Aorta (tissue), 5 donors: ENCODE data around the gene BMP7. TPM values are rescaled to one million over a fixed set of nuclear protein-coding genes. Genes with fewer than 3 reads are reported as not detected.

Experiments
- ATAC-seq: fragments of 200-7000 bp; cut with Tn5 transposase; one replicate; pipeline ENCODE4 v1.9.1; 2022; ENCODE audit warnings: moderate library complexity; ENCODE audit not compliant: low FRiP score
- DNase-seq, 2 donors: peaks; one replicate each; pipeline ENCODE4 v3.0.0-alpha.2; 2020
- H3K27ac ChIP-seq, 2 donors: one replicate each; pipeline ENCODE4 v1.5.1; 2013; ENCODE audit warnings: low read length in 2 of 2, mild to moderate bottlenecking in 2 of 2, moderate library complexity in 2 of 2, control low read depth in 1 of 2, inconsistent platforms in 1 of 2, low read depth in 1 of 2
- H3K27me3 ChIP-seq, 2 donors: one replicate each; pipeline ENCODE4 v1.6.1; 2013; ENCODE audit warnings: control low read depth in 1 of 2, low read length in 1 of 2, mild to moderate bottlenecking in 1 of 2, moderate library complexity in 1 of 2; ENCODE audit not compliant: insufficient read depth in 2 of 2, control insufficient read depth in 1 of 2
- H3K36me3 ChIP-seq, 2 donors: one replicate each; pipeline ENCODE4 v1.6.1; 2013; ENCODE audit warnings: control low read depth in 1 of 2, low read length in 1 of 2, mild to moderate bottlenecking in 1 of 2; ENCODE audit not compliant: insufficient read depth in 2 of 2, control insufficient read depth in 1 of 2
- H3K4me1 ChIP-seq, 2 donors: one replicate each; pipeline ENCODE4 v1.6.1; 2013; ENCODE audit warnings: low read length in 2 of 2, control low read depth in 1 of 2, mild to moderate bottlenecking in 1 of 2, moderate library complexity in 1 of 2; ENCODE audit not compliant: insufficient read depth in 2 of 2, control insufficient read depth in 1 of 2
- H3K4me3 ChIP-seq, 2 donors: one replicate each; pipeline ENCODE4 v1.5.1; 2013; ENCODE audit warnings: low read length in 2 of 2, control low read depth in 1 of 2, mild to moderate bottlenecking in 1 of 2
- H3K9me3 ChIP-seq: one replicate; pipeline ENCODE4 v1.6.1; 2013; ENCODE audit warnings: mild to moderate bottlenecking, low read length; ENCODE audit not compliant: control insufficient read depth
- WGBS, 2 donors: extraction: QIAGEN DNeasy Blood & Tissue Kit; methylation state at CpG; one replicate each; pipeline ENCODE4 v1.1.7; 2013; 5-methylcytosine and 5-hydroxymethylcytosine counted together
- intact Hi-C, 2 donors: fragments of 100-400 bp; cut with DNase I; formaldehyde crosslinking; loops; one replicate each; pipeline versions ENCODE4 v1.14.2 to v1.15.0; 2022
- polyA plus RNA-seq, 2 donors: library from polyadenylated mRNA; stranded (reverse); fragments of 200-250 nt; gene quantifications; one replicate each; pipeline ENCODE4 v1.2.3, GENCODE V29; 2013
- total RNA-seq, 2 donors: library from RNA; stranded (reverse); fragmentation: NEBNext Ultra II Directional; extraction: Animal tissue kit (Norgen Biotek cat#: 25700); gene quantifications; one replicate each; pipeline ENCODE4 v1.2.1, GENCODE V29; 2021
- donor health status: healthy with polysubstance abuse.
- donor health status: Bipolar disorder and iron deficiency.
- donor health status: DM: no; HTN: no; CAD: no.
- donor health status: DM: no; HTN: no; CAD: no.
- donor health status: DM: yes; HTN: yes; CAD: no.

Gene BMP7
- total and polyA plus RNA-seq, 4 donors = 0.52 to 1.0 TPM; not detected in 2

- Histone ChIP-seq H3K27me3 (no peaks in the 10 kb centered on the region), H3K27ac (no peak overlapping the region), H3K4me1 (no peaks in the 10 kb centered on the region), H3K9me3 (no peaks in the 10 kb centered on the region), H3K36me3 (no peaks in the 10 kb centered on the region), H3K4me3 (no peak overlapping the region)
- intact Hi-C loops = no loop called here
- ATAC-seq = no peak
- 82 to 83% methylated on average over 10 of the region's 10 CpGs for WGBS, 2 donors
- peak in 1 of 2 donors; percentile 23 for DNase-seq
These were observed 135.4 kb downstream of the BMP7 start for GRCh38 chr20:57131077-57131476.

- no peaks in the 10 kb centered on the region for H3K36me3 ChIP-seq
- H3K9me3 ChIP-seq = no peaks in the 10 kb centered on the region
- intact Hi-C loops = no loop called here
- no peak overlapping the region for H3K4me3 ChIP-seq
- H3K27ac ChIP-seq = no peak overlapping the region
- DNase-seq (peak in 1 of 2 donors; percentile 41), ATAC-seq (no peak)
- H3K4me1 ChIP-seq = no peaks in the 10 kb centered on the region
- 78% methylated on average over 13 of the region's 13 CpGs for WGBS, 2 donors
- no peaks in the 10 kb centered on the region for H3K27me3 ChIP-seq
These were observed 136.2 kb downstream of the BMP7 start for GRCh38 chr20:57130160-57130772.

DNA sequence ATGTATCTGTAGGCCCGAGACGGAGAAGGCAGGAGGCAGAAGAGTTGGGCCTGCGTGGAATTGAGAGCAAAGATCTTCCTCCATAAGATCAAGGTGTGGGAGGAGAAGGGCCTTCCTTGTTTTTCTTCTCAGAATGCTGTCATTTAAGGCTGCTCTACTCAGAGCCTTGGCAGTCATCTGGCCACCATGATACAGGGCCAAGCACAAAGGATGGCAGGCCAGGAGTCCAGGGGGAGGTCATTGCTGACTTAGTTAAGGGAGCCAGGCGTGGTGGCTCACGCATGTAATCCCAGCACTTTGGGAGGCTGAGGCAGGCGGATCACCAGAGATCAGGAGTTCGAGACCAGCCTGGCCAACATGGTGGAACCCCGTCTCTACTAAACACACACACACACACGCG lies 137.1 kb downstream of the BMP7 start:
- no peaks in the 10 kb centered on the region for H3K36me3 ChIP-seq
- no peak for ATAC-seq

DNA sequence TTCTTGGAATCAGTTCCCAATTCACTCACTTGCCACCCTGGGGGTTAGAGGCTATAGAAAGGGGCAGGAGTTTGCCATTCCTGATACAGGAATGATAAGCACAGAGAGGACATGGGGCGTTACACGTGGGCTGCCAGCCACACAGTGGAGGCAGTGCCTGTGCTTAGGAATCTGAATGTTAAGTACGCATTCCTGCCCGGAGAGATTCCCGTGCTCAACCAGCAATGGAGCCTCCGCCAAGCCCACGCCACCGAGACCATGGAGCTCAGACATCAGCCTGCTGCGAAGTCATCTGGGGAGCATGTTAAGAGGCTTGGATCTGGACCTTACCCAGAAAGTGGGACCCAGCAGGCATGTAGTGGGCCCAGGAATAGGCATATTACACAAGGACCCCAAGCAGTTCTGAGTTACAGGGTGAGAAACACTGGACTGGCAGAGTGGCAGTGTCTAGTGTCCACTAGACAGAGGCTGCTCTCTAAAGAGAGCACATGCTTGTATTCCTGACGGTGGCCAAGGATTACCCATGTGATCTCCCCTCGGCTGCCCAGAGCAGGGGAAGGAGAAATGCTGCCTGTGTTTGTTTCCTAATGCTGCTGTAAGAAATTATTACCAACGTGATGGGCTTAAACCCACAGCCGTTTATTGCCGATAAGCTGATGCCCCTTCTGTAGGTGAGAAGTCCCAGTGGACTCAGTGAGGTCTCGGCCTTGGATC lies 138.2 kb downstream of the BMP7 start:
- Histone ChIP-seq H3K36me3 (no peaks in the 10 kb centered on the region), H3K27me3 (no peaks in the 10 kb centered on the region), H3K9me3 (no peaks in the 10 kb centered on the region), H3K27ac (no peak overlapping the region), H3K4me3 (no peak overlapping the region), H3K4me1 (no peaks in the 10 kb centered on the region)
- DNase-seq (peak in 1 of 2 donors; percentile 19), ATAC-seq (no peak)
- intact Hi-C loops = no loop called here
- 54 to 56% methylated on average over 15 of the region's 15 CpGs for WGBS, 2 donors

More for the DNA sequence above, 137.1 kb downstream of the BMP7 start:
- Histone ChIP-seq H3K27me3 (no peaks in the 10 kb centered on the region), H3K9me3 (no peaks in the 10 kb centered on the region), H3K27ac (no peak overlapping the region), H3K4me3 (no peak overlapping the region), H3K4me1 (no peaks in the 10 kb centered on the region)
- DNase-seq = peak in 1 of 2 donors; percentile 40
- intact Hi-C loops = no loop called here
- WGBS, 2 donors = 90 to 94% methylated on average over 10 of the region's 10 CpGs

DNA sequence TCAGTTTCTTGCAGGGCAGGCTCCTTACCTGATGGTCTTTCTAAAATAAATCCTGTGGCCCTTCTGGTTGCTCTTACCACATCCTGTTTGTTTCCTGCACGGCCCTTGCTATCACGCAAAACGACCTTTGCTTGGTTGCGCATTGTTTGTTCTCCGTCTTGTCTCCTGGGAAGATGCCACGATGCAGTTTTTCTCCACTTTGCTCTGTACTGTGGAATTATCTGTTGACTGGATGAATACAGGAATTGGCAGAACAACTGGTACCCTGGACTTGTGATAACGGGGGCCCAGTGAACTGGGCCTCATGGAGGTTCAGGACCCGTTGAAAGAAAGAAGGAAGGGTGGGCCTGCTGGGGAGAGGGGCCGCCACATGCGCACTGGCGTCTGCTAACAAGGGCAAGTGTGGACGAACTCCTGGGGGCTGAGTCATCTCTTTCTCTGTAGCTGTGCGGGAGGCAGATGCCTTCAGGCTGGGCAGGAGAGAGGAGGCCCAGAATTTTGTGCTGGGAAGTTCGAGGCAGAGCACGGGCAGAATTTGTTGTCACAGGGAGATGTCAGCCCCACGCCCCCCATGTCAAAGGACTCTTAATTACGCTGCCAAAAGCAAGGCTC lies 139.9 kb downstream of the BMP7 start:
- Histone ChIP-seq H3K27me3 (no peaks in the 10 kb centered on the region), H3K36me3 (no peaks in the 10 kb centered on the region), H3K4me1 (no peaks in the 10 kb centered on the region), H3K27ac (no peak overlapping the region), H3K4me3 (no peak overlapping the region), H3K9me3 (no peaks in the 10 kb centered on the region)
- DNase-seq (peak in 1 of 2 donors; percentile 34), ATAC-seq (no peak)
- WGBS, 2 donors = 45% methylated on average over 17 of the region's 17 CpGs
- intact Hi-C loops = no loop called here

DNA sequence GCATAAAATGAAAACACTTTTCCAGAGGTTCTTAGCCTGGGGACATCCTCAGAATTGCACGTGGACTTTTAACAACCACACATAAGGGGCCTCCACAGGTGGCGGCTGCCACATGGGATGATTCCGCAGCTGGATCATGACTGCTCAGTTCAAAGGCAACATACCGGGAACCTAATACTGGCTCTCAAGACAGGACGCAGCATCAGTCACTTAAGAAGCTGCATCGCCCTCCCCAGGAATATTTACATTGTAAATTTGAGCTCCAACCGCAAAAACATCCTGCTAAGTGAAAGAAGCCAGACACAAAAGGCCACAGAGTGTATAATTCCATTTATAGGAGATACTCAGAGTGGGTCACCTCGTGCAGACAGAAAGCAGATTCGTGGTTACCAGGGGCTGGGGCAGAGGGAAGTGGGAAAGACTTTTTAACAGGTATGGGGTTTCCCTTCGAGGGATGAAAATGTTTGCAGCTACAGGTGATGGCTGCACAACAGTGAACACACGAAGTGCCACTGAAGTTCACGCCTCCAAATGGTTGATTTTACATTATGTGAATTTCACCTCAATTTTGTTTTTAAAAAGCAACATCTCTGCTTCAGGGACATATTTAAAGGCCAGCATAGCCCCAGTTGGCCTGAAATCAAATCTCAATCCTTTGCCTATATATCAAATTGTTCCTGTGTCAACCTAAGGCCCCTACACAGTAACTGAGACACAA lies 141.5 kb downstream of the BMP7 start:
- H3K27me3 ChIP-seq = no peaks in the 10 kb centered on the region
- H3K4me1 ChIP-seq = no peaks in the 10 kb centered on the region
- 45 to 49% methylated on average over 12 of the region's 12 CpGs for WGBS, 2 donors
- intact Hi-C loops = no loop called here
- no peak overlapping the region for H3K27ac ChIP-seq
- no peak overlapping the region for H3K4me3 ChIP-seq
- no peaks in the 10 kb centered on the region for H3K9me3 ChIP-seq
- no peak for ATAC-seq
- H3K36me3 ChIP-seq = no peaks in the 10 kb centered on the region
- DNase-seq = no peak

DNA sequence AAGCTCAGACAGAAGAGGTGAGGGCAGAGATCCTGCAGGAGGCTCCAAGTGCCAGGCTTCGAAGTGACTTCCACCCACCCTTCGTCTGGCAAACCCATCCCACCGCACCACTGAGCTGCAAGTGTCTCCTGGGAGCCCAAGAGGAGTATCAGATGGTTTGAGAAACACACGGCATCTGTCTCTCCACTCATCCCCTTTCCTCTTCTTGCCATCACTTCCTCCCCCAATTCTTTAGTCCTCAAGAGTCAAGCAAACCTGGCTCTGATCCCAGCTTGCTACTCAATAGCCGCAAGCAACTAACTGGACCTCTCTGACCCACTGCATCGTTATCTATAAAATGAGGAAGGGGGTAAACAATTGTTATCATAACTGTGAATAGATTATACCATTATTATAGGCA lies 142.1 kb downstream of the BMP7 start:
- WGBS, 2 donors = 75 to 77% methylated on average over 6 of the region's 6 CpGs
- no peaks in the 10 kb centered on the region for H3K36me3 ChIP-seq
- H3K27me3 ChIP-seq = no peaks in the 10 kb centered on the region
- DNase-seq = no peak
- H3K27ac ChIP-seq = no peak overlapping the region
- no peaks in the 10 kb centered on the region for H3K4me1 ChIP-seq
- no peak for ATAC-seq
- H3K9me3 ChIP-seq = no peaks in the 10 kb centered on the region
- intact Hi-C loops = no loop called here
- no peak overlapping the region for H3K4me3 ChIP-seq

DNA sequence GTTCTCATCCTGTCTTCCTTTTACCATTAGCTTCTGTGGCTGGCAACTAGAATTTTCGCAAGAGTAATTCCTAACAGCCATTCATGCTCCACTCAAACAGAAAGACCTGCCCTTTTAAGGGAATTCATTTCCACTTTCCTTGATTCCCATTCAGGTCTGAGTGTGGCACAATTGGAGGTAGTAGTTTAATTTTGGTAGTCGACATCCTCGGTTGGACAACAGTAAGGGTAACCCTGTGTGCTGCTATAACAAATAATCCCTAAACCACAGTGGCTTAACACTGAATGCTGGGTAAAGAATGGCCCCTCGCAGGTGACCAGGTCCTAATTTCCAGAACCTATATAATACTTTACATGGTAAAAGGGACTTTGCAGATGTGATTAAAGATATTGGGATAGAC lies 142.9 kb downstream of the BMP7 start:
- Histone ChIP-seq H3K36me3 (no peaks in the 10 kb centered on the region), H3K4me1 (no peaks in the 10 kb centered on the region), H3K27me3 (no peaks in the 10 kb centered on the region), H3K27ac (no peak overlapping the region), H3K4me3 (no peak overlapping the region), H3K9me3 (no peaks in the 10 kb centered on the region)
- WGBS, 2 donors = 90 to 92% methylated on average over 4 of the region's 4 CpGs
- no peak for ATAC-seq
- intact Hi-C loops = no loop called here
- DNase-seq = no peak
